Activated T-helper 1 cell treated with anti-CD3 and anti-CD28 coated beads, Interleukin-12 subunit alpha, Interleukin-12 subunit beta, Interleukin-2, Interleukin-4 antibody, amounts not matched to agents 30 ng/mL and 10 ng/mL and 1 ng/mL, durations not matched to agents 14 hours and 24 hours and 36 hours (primary cell): ENCODE measurements around the gene ADGB. TPM values are rescaled to one million over a fixed set of nuclear protein-coding genes. Genes with fewer than 3 reads are reported as not detected.
A peak's percentile ranks its signal among the peaks of the same experiment; 100 is the strongest.
"Not testable (repeated sequence)": the region's sequence is repeated elsewhere in the genome, so short reads cannot be mapped to it uniquely, and the experiment has no call there.

Experiments used
- DNase-seq: peaks from one replicate; pipeline ENCODE4 v3.0.0; 2021; ENCODE audit warnings: low spot score
- H3K27ac Mint-ChIP-seq: one replicate; pipeline ENCODE4 v1.8.0; 2021; ENCODE audit warnings: mild to moderate bottlenecking, mixed read lengths
- H3K27me3 Mint-ChIP-seq: one replicate; pipeline ENCODE4 v1.8.0; 2022; ENCODE audit warnings: mild to moderate bottlenecking, moderate library complexity, mixed read lengths; ENCODE audit not compliant: insufficient read depth
- H3K36me3 Mint-ChIP-seq: one replicate; pipeline ENCODE4 v1.8.0; 2021; ENCODE audit warnings: low read depth, mixed read lengths
- H3K4me1 Mint-ChIP-seq: one replicate; pipeline ENCODE4 v1.8.0; 2021; ENCODE audit warnings: low read depth, mixed read lengths
- H3K4me3 Mint-ChIP-seq: one replicate; pipeline ENCODE4 v1.8.0; 2021; ENCODE audit warnings: mild to moderate bottlenecking, moderate library complexity, mixed read lengths
- H3K9me3 Mint-ChIP-seq: one replicate; pipeline ENCODE4 v1.8.0; 2021; ENCODE audit warnings: mixed read lengths
- intact Hi-C: fragments of 100-400 bp; cut with micrococcal nuclease; formaldehyde crosslinking; loops from one replicate; pipeline ENCODE4 v1.15.1; 2024
- total RNA-seq: library from RNA; stranded (reverse); gene quantifications from 2 replicates; pipeline ENCODE4 v1.2.3, GENCODE V29; 2022

ADGB gene
- total RNA-seq, 1 donor from 2014 or later, result not detected

- Mint-ChIP-seq H3K27me3 (peaks cover 10% of the 10 kb centered on the region), H3K4me3 (no peak overlapping the region), H3K4me1 (no peaks in the 10 kb centered on the region), H3K9me3 (no peaks in the 10 kb centered on the region), H3K27ac (no peak overlapping the region), H3K36me3 (no peaks in the 10 kb centered on the region)
- intact Hi-C loops, result no loop called here
- DNase-seq, result no peak
Observed at GRCh38 chr6:146814148-146814750, 215.5 kb downstream of the ADGB start.

GRCh38 chr6:146815511-146816462, 217.0 kb downstream of the ADGB start:
- DNase-seq, H3K9me3 Mint-ChIP-seq, H3K4me3 Mint-ChIP-seq, H3K4me1 Mint-ChIP-seq, intact Hi-C loops, H3K36me3 Mint-ChIP-seq, H3K27ac Mint-ChIP-seq: not testable (repeated sequence)
- H3K27me3 Mint-ChIP-seq, result peaks cover 10% of the 10 kb centered on the region

- no peak overlapping the region for H3K27ac Mint-ChIP-seq
- intact Hi-C loops, result no loop called here
- H3K9me3 Mint-ChIP-seq, result no peaks in the 10 kb centered on the region
- H3K4me1 Mint-ChIP-seq, result no peaks in the 10 kb centered on the region
- no peaks in the 10 kb centered on the region for H3K36me3 Mint-ChIP-seq
- H3K27me3 Mint-ChIP-seq, result peaks cover 4% of the 10 kb centered on the region
- DNase-seq, result no peak
- H3K4me3 Mint-ChIP-seq, result no peak overlapping the region
Observed at GRCh38 chr6:146819596-146820320, 221.0 kb downstream of the ADGB start.

GRCh38 chr6:146827216-146827928, 228.6 kb downstream of the ADGB start:
- H3K27ac Mint-ChIP-seq, result no peak overlapping the region
- H3K4me1 Mint-ChIP-seq, result no peaks in the 10 kb centered on the region
- intact Hi-C loops, result no loop called here
- no peaks in the 10 kb centered on the region for H3K27me3 Mint-ChIP-seq
- DNase-seq, result no peak
- H3K4me3 Mint-ChIP-seq, result no peak overlapping the region
- H3K36me3 Mint-ChIP-seq, result no peaks in the 10 kb centered on the region
- no peaks in the 10 kb centered on the region for H3K9me3 Mint-ChIP-seq

- no peaks in the 10 kb centered on the region for H3K27me3 Mint-ChIP-seq
- H3K4me3 Mint-ChIP-seq, result no peak overlapping the region
- H3K4me1 Mint-ChIP-seq, result no peaks in the 10 kb centered on the region
- H3K36me3 Mint-ChIP-seq, result no peaks in the 10 kb centered on the region
- no peak for DNase-seq
- H3K9me3 Mint-ChIP-seq, result no peaks in the 10 kb centered on the region
- no peak overlapping the region for H3K27ac Mint-ChIP-seq
- intact Hi-C loops, result no loop called here
Observed at GRCh38 chr6:146829792-146830565, 231.2 kb downstream of the ADGB start.

- H3K27me3 Mint-ChIP-seq, result no peaks in the 10 kb centered on the region
- H3K36me3 Mint-ChIP-seq, result no peaks in the 10 kb centered on the region
- no peak overlapping the region for H3K27ac Mint-ChIP-seq
- H3K4me1 Mint-ChIP-seq, result no peaks in the 10 kb centered on the region
- no peaks in the 10 kb centered on the region for H3K9me3 Mint-ChIP-seq
- DNase-seq, result no peak
- intact Hi-C loops, result no loop called here
- H3K4me3 Mint-ChIP-seq, result no peak overlapping the region
Observed at GRCh38 chr6:146833157-146833556, 234.4 kb downstream of the ADGB start.

GRCh38 chr6:146840216-146840615, 241.4 kb downstream of the ADGB start:
- intact Hi-C loops, result no loop called here
- Mint-ChIP-seq H3K9me3 (peaks cover 9% of the 10 kb centered on the region), H3K27ac (no peak overlapping the region)

GRCh38 chr6:146840641-146841040, 241.9 kb downstream of the ADGB start:
- Mint-ChIP-seq H3K4me3 (no peak overlapping the region), H3K4me1 (no peaks in the 10 kb centered on the region), H3K36me3 (no peaks in the 10 kb centered on the region), H3K9me3 (peaks cover 10% of the 10 kb centered on the region), H3K27me3 (no peaks in the 10 kb centered on the region), H3K27ac (no peak overlapping the region)
- no peak for DNase-seq
- intact Hi-C loops, result no loop called here

More at GRCh38 chr6:146840216-146840615, 241.4 kb downstream of the ADGB start:
- no peak for DNase-seq
- Mint-ChIP-seq H3K4me3 (no peak overlapping the region), H3K4me1 (no peaks in the 10 kb centered on the region), H3K27me3 (no peaks in the 10 kb centered on the region), H3K36me3 (no peaks in the 10 kb centered on the region)

- Mint-ChIP-seq H3K4me3 (no peak overlapping the region), H3K9me3 (peaks cover 47% of the 10 kb centered on the region)
Observed at GRCh38 chr6:146847426-146847825, 248.7 kb downstream of the ADGB start.

GRCh38 chr6:146850238-146850896, 251.6 kb downstream of the ADGB start:
- Mint-ChIP-seq H3K27ac (peak overlapping the region; percentile 61), H3K36me3 (peaks cover 5% of the 10 kb centered on the region), H3K27me3 (no peaks in the 10 kb centered on the region), H3K9me3 (peaks cover 51% of the 10 kb centered on the region), H3K4me1 (peaks cover 39% of the 10 kb centered on the region), H3K4me3 (no peak overlapping the region)
- intact Hi-C loops, result loop anchor here (2.0 to 10.0 kb wide), 5 partner anchors 207 to 1912 kb away; no protein-coding TSS in a partner anchor
- no peak for DNase-seq

More at GRCh38 chr6:146847426-146847825, 248.7 kb downstream of the ADGB start:
- intact Hi-C loops, result no loop called here
- H3K36me3 Mint-ChIP-seq, result peaks cover 3% of the 10 kb centered on the region
- peaks cover 26% of the 10 kb centered on the region for H3K4me1 Mint-ChIP-seq
- H3K27me3 Mint-ChIP-seq, result no peaks in the 10 kb centered on the region
- no peak for DNase-seq
- no peak overlapping the region for H3K27ac Mint-ChIP-seq

- DNase-seq, result no peak
- peaks cover 45% of the 10 kb centered on the region for H3K4me1 Mint-ChIP-seq
- H3K4me3 Mint-ChIP-seq, result no peak overlapping the region
- H3K27me3 Mint-ChIP-seq, result no peaks in the 10 kb centered on the region
- intact Hi-C loops, result loop anchor here (1.0 to 10.0 kb wide), 7 partner anchors 206 to 1911 kb away; no protein-coding TSS in a partner anchor
- H3K27ac Mint-ChIP-seq, result peak overlapping the region; percentile 25
- H3K36me3 Mint-ChIP-seq, result peaks cover 5% of the 10 kb centered on the region
- H3K9me3 Mint-ChIP-seq, result peaks cover 47% of the 10 kb centered on the region
Observed at GRCh38 chr6:146850981-146851380, 252.2 kb downstream of the ADGB start.
